ENCODE data around the gene PTPN6. TPM values are rescaled to one million over a fixed set of nuclear protein-coding genes. Genes with fewer than 3 reads are reported as not detected.

Gene PTPN6
- total RNA-seq, 2 donors from 2014 or later: 3.7 to 7.5 TPM

DNA sequence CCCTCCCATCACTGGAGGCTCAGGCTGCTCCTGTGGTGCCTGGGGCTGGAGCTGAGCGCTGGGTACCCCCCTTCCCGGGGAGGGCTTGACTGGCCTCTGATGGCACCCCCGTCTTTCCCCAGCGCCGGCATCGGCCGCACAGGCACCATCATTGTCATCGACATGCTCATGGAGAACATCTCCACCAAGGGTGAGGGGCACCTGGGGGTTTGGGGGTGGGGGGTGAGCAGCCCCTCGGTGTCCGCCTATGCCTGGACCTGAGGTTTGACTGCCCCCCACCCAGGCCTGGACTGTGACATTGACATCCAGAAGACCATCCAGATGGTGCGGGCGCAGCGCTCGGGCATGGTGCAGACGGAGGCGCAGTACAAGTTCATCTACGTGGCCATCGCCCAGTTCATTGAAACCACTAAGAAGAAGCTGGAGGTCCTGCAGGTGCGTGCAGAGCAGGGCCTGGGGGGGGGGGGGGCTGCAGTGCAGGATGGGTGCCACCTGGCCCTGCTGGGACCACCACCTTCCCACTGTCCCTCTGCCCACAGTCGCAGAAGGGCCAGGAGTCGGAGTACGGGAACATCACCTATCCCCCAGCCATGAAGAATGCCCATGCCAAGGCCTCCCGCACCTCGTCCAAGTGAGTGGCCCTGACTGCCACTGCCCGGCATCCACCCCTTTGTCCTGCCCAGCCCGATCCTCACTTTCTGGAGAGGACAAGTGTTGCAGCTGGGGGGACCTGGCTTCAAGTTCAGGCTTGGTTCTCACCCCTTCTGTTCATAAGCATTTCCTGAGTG, 8.8 kb downstream of the PTPN6 start:
- peaks cover 0 to 48% of the 10 kb centered on the region in 2 donors for H3K4me1 ChIP-seq
- H3K4me3 ChIP-seq: no peak overlapping the region
- TF ChIP-seq, protein P1, sequence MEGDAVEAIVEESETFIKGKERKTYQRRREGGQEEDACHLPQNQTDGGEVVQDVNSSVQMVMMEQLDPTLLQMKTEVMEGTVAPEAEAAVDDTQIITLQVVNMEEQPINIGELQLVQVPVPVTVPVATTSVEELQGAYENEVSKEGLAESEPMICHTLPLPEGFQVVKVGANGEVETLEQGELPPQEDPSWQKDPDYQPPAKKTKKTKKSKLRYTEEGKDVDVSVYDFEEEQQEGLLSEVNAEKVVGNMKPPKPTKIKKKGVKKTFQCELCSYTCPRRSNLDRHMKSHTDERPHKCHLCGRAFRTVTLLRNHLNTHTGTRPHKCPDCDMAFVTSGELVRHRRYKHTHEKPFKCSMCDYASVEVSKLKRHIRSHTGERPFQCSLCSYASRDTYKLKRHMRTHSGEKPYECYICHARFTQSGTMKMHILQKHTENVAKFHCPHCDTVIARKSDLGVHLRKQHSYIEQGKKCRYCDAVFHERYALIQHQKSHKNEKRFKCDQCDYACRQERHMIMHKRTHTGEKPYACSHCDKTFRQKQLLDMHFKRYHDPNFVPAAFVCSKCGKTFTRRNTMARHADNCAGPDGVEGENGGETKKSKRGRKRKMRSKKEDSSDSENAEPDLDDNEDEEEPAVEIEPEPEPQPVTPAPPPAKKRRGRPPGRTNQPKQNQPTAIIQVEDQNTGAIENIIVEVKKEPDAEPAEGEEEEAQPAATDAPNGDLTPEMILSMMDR (IDR thresholded peaks at IDR 0.05): no peak
- DNase-seq (ENCODE audit: low spot score): no peak
- H3K9me3 ChIP-seq: no peaks in the 10 kb centered on the region
- no peaks in the 10 kb centered on the region for H3K36me3 ChIP-seq
- H3K27ac ChIP-seq: peak overlapping the region; percentile 35 to 74
- no peaks in the 10 kb centered on the region for H3K27me3 ChIP-seq

DNA sequence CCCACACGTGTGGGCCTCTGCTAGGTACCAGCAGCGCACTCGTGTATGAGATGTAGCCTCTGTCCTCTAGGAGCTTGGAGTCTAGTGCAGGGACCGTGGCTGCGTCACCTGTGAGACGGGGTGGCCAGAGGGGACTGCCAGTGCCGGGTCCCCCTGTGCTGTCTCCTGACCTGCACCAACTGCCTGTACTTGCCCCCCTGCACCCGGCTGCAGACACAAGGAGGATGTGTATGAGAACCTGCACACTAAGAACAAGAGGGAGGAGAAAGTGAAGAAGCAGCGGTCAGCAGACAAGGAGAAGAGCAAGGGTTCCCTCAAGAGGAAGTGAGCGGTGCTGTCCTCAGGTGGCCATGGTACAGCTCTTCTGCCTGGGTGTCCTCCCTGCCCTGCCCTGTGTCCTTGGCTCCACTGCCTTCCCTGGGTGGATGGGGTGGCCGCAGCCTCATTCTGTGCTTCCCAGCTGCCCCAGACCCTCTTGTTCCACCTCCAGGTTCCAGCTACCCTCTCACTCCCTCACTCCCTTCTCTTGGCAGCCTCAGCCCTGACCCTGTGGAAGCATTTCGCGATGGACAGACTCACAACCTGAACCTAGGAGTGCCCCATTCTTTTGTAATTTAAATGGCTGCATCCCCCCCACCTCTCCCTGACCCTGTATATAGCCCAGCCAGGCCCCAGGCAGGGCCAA, 9.6 kb downstream of the PTPN6 start:
- DNase-seq (ENCODE audit: low spot score): no peak
- Histone ChIP-seq H3K4me1 (peaks cover 0 to 51% of the 10 kb centered on the region in 2 donors), H3K36me3 (peaks cover 6% of the 10 kb centered on the region), H3K27me3 (no peaks in the 10 kb centered on the region), H3K4me3 (no peak overlapping the region), H3K27ac (peak overlapping the region; percentile 67 to 74), H3K9me3 (no peaks in the 10 kb centered on the region)
- TF ChIP-seq, protein P1 (IDR thresholded peaks at IDR 0.05): no peak

DNA sequence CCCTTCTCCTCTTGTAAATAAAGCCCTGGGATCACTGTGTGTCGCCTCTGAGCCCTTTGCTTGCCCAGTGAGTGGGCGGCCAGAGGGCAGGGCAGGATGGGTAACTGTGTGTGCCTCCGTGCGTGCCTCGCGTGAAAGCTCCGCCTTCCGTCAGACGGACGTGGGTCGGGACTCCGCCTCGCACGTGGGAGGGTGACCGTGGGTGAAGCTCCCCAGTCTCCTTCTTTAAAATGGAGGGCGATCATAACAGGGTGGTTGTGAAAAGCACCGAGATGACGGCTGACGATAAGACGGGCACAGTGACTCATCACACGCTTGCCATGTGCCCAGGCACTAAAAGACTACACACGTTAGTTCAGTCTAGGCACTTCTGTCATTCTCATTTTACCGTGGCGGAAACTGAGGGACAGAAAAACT, 10.1 kb downstream of the PTPN6 start:
- Histone ChIP-seq H3K36me3 (peaks cover 12% of the 10 kb centered on the region), H3K27me3 (no peaks in the 10 kb centered on the region), H3K4me1 (peaks cover 0 to 51% of the 10 kb centered on the region in 2 donors), H3K4me3 (peak overlapping the region in 1 of 2 donors; percentile 27), H3K27ac (peak overlapping the region; percentile 67 to 74), H3K9me3 (no peaks in the 10 kb centered on the region)
- TF ChIP-seq, protein P1 (IDR thresholded peaks at IDR 0.05): no peak
- peak; percentile 79 for DNase-seq (ENCODE audit: low spot score)

DNA sequence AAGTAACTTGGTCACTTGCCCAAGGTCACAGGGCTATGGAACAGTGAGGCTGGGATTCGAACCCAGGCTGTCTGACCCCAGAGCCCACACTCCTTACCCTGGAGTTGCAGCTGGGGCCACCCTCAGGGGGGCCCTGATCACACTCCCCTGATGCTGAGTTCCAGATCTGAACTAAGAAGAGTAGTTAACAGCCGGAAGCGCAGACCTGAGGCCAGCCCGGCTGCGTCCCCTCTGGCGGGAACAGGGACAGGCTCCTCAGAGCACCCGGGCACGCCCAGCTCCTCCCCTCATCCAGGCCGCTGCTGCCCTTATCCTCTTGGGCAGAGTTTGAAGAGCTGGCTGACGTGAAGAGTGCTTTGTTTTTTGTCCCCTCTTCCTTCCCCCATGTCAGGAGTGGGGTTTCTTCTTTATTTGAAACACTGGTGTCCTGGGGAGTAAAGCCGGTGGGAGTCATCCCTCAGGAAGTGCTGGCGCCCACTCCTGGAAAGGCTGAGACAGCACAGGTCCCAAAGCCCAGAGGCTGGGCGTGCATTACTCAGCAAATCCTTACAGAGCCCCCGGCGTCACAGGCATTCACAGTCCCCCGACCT, 10.6 kb downstream of the PTPN6 start:
- no peaks in the 10 kb centered on the region for H3K27me3 ChIP-seq
- H3K4me1 ChIP-seq: peaks cover 0 to 51% of the 10 kb centered on the region in 2 donors
- peak overlapping the region; percentile 67 to 74 for H3K27ac ChIP-seq
- peaks cover 17% of the 10 kb centered on the region for H3K36me3 ChIP-seq
- TF ChIP-seq, protein P1 (IDR thresholded peaks at IDR 0.05): peak; percentile 41 to 53
- peak overlapping the region in 1 of 2 donors; percentile 27 for H3K4me3 ChIP-seq
- no peaks in the 10 kb centered on the region for H3K9me3 ChIP-seq
- peak; percentile 86 for DNase-seq (ENCODE audit: low spot score)

DNA sequence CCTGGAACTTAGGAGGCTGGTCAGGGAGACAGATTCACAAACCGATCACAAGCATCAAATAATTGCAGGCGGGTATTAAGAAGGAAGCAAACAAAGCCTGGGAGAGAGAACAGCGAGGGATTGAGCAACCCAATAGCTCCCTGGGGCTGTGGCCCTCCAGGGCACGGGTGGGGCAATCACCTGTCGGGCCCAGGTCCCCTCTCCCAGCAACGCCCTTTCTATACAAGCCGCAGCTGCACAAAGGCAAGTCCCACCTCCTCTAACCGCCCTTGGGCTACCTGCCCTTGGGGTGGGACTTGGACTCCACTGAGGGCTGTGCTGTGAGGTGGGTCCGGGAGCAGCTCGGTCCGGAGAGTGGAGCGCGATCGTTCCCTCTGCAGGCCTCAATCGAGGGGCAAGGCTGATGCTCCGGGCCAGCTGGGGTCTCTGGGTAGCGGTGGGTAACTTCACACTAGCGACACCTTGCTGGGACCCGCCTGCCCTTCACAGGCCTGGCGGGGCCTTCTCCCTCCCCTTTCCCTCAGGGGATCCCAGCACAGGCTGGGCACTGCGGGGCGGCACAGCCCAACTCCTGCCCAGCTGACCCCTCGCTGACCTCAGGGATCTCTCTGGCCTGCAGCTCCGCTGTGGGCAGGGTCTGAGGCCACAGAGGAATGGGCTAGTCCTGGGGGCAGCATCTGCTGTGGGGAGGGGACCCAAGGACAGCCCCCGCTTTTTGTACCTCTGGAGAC, 11.3 kb downstream of the PTPN6 start:
- Histone ChIP-seq H3K4me1 (peaks cover 0 to 51% of the 10 kb centered on the region in 2 donors), H3K27me3 (no peaks in the 10 kb centered on the region), H3K9me3 (no peaks in the 10 kb centered on the region), H3K4me3 (peak overlapping the region in 1 of 2 donors; percentile 27), H3K36me3 (peaks cover 23% of the 10 kb centered on the region), H3K27ac (peak overlapping the region; percentile 67 to 74)
- TF ChIP-seq, protein P1 (IDR thresholded peaks at IDR 0.05): no peak
- DNase-seq (ENCODE audit: low spot score): no peak

All from right atrium auricular region (tissue), 2 donors.